Endothelial cell of umbilical vein (primary cell): Measurements from ENCODE around the gene DMD. TPM values are rescaled to one million over a fixed set of nuclear protein-coding genes. Genes with fewer than 3 reads are reported as not detected.

Experiments
- BruUV-seq: library from RNA; stranded (reverse); fragments of 400-500 nt; replicated peaks from 2 replicates; lab custom pipeline; 2021; lab: Mats Ljungman, UMichigan
- CTCF ChIA-PET: fragments of 300-600, 350-600 bp; sonication (Branson Sonifier 250); formaldehyde crosslinking; loops from one replicate; lab custom pipeline; 2021; ENCODE audit warnings: antibody characterized with exemption, inconsistent platforms; lab: Charles Lee
- POLR2A ChIA-PET: fragments of 300-600, 350-600 bp; sonication (Branson Sonifier 250); formaldehyde crosslinking; loops from one replicate; lab custom pipeline; 2021; ENCODE audit warnings: antibody characterized with exemption, inconsistent platforms; lab: Charles Lee
- DNase-seq: peaks from one replicate; pipeline ENCODE4 v3.0.0-alpha.2; 2011; ENCODE audit warnings: low read depth, low spot score
- FAIRE-seq: peaks from 2 replicates; lab custom pipeline; 2011; peaks lifted over from hg19 to GRCh38; lab: Jason Lieb, UNC
- H2AFZ ChIP-seq: 2 replicates; pipeline ENCODE4 v1.6.0; 2012; ENCODE audit warnings: low read depth, low read length, control low read depth, inconsistent platforms
- H3K27ac ChIP-seq: 2 replicates; pipeline ENCODE4 v1.5.1; 2011; ENCODE audit warnings: low read depth, mild to moderate bottlenecking, control low read depth, low read length, moderate library complexity; ENCODE audit not compliant: insufficient read depth
- H3K27me3 ChIP-seq, 2 experiments: 2 replicates each; pipeline versions ENCODE4 v1.6.0 to v1.6.1; 2011; ENCODE audit warnings: low read length in 2 of 2, mixed read lengths in 1 of 2; ENCODE audit not compliant: control insufficient read depth in 2 of 2, insufficient read depth in 2 of 2
- H3K36me3 ChIP-seq, 2 experiments: 2 replicates in 1 of 2; 3 replicates in 1 of 2; pipeline ENCODE4 v1.5.1; 2011; ENCODE audit warnings: low read length in 2 of 2, mild to moderate bottlenecking in 1 of 2, moderate library complexity in 1 of 2; ENCODE audit not compliant: control insufficient read depth in 2 of 2, insufficient read depth in 2 of 2; ENCODE audit errors: extremely low read depth in 1 of 2
- H3K4me1 ChIP-seq: 3 replicates; pipeline ENCODE4 v1.5.1; 2011; ENCODE audit warnings: mild to moderate bottlenecking, low read length; ENCODE audit not compliant: control insufficient read depth, insufficient read depth; ENCODE audit errors: extremely low read depth
- H3K4me2 ChIP-seq: 2 replicates; pipeline ENCODE4 v1.6.1; 2011; ENCODE audit warnings: low read length, control low read depth, mixed read lengths; ENCODE audit not compliant: insufficient read depth
- H3K4me3 ChIP-seq, 3 experiments: fragments of 200-600 bp in 1 of 3; sonication (generic), shearing (Covaris generic) in 1 of 3; replicated peaks in 1 of 3; 2 replicates each; pipeline ENCODE4 v1.5.1; 2011 to 2016; ENCODE audit warnings: control low read depth in 3 of 3, low read length in 3 of 3, mild to moderate bottlenecking in 2 of 3, inconsistent platforms in 1 of 3, low read depth in 1 of 3, moderate library complexity in 1 of 3; ENCODE audit not compliant: insufficient read depth in 1 of 3
- H3K79me2 ChIP-seq: 2 replicates; pipeline ENCODE4 v1.6.0; 2012; ENCODE audit warnings: low read length, inconsistent platforms; ENCODE audit not compliant: control insufficient read depth, insufficient read depth
- H3K9ac ChIP-seq: replicated peaks from 2 replicates; pipeline ENCODE3; 2011; ENCODE audit warnings: low read length, control low read depth; ENCODE audit not compliant: insufficient read depth; ENCODE audit errors: extremely low read depth
- H3K9me1 ChIP-seq: replicated peaks from 3 replicates; pipeline ENCODE4 v1.6.0; 2011; ENCODE audit warnings: mild to moderate bottlenecking, low read length; ENCODE audit not compliant: control insufficient read depth, insufficient read depth; ENCODE audit errors: extremely low read depth
- H3K9me3 ChIP-seq: replicated peaks from 2 replicates; pipeline ENCODE4 v1.5.1; 2012; ENCODE audit warnings: low read length, inconsistent platforms; ENCODE audit not compliant: control insufficient read depth, insufficient read depth
- H4K20me1 ChIP-seq: replicated peaks from 2 replicates; pipeline ENCODE3; 2011; ENCODE audit warnings: mild to moderate bottlenecking, low read length; ENCODE audit not compliant: control insufficient read depth, insufficient read depth; ENCODE audit errors: extremely low read depth
- CTCF ChIP-seq, 2 donors: IDR thresholded peaks; 1 replicate in 1 of 2; 2 replicates in 1 of 2; pipeline ENCODE4 v1.5.1; 2011; ENCODE audit warnings: low read length in 2 of 2, mild to moderate bottlenecking in 2 of 2, moderate library complexity in 2 of 2, control low read depth in 1 of 2, inconsistent platforms in 1 of 2, low read depth in 1 of 2; ENCODE audit not compliant: insufficient read depth in 1 of 2; ENCODE audit errors: extremely low read depth in 1 of 2
- EZH2 ChIP-seq: IDR thresholded peaks from 2 replicates; pipeline ENCODE4 v1.6.1; 2012; ENCODE audit warnings: borderline replicate concordance, low read depth, mild to moderate bottlenecking, moderate library complexity, low read length, inconsistent platforms; ENCODE audit not compliant: severe bottlenecking
- FOS ChIP-seq: IDR thresholded peaks from 2 replicates; pipeline ENCODE4 v1.6.1; 2011; ENCODE audit warnings: mild to moderate bottlenecking, low read length, moderate library complexity, borderline replicate concordance; ENCODE audit not compliant: insufficient read depth
- GATA2 ChIP-seq: IDR thresholded peaks from 2 replicates; pipeline ENCODE4 v1.7.0; 2011; ENCODE audit warnings: low read depth, mild to moderate bottlenecking, moderate library complexity, mixed read lengths, low read length; ENCODE audit not compliant: insufficient read length, insufficient read depth
- JUN ChIP-seq: IDR thresholded peaks from 2 replicates; pipeline ENCODE4 v1.6.1; 2011; ENCODE audit warnings: borderline replicate concordance, low read depth; ENCODE audit not compliant: insufficient read length, insufficient read depth
- MYC ChIP-seq: IDR thresholded peaks from one replicate; pipeline ENCODE4 v1.6.1; 2011; ENCODE audit warnings: mild to moderate bottlenecking, low read depth, low read length
- POLR2A ChIP-seq: IDR thresholded peaks from 2 replicates; pipeline ENCODE4 v1.6.1; 2012; ENCODE audit warnings: low read depth, mild to moderate bottlenecking, control low read depth, low read length
- POLR2AphosphoS5 ChIP-seq: IDR thresholded peaks from 2 replicates; pipeline ENCODE4 v1.6.1; 2012; ENCODE audit warnings: low read depth, mild to moderate bottlenecking, control low read depth, low read length, moderate library complexity; ENCODE audit not compliant: insufficient read depth
- dilution Hi-C: fragments of 300-500 bp; cut with MboI; formaldehyde crosslinking; loops from one replicate; pipeline ENCODE4 v1.15.0; 2019; ENCODE audit warnings: low sequenced_read_pairs; ENCODE audit not compliant: extremely low pct_ligation_motif_present
- intact Hi-C: fragments of 100-400 bp; cut with micrococcal nuclease; formaldehyde crosslinking; loops from one replicate; pipeline ENCODE4 v1.10.0; 2022
- polyA plus RNA-seq, 4 experiments: library from polyadenylated mRNA; depleted of rRNA in 3 of 4; stranded (reverse) in 3 of 4; unstranded in 1 of 4; fragments of >200 nt; gene quantifications; 2 replicates each; pipeline versions ENCODE4 v1.2.1 to v1.2.3, GENCODE V29; 2011 to 2012; ENCODE audit warnings: missing spikeins in 1 of 4
- total RNA-seq: library from RNA; stranded (reverse); gene quantifications from 2 replicates; pipeline ENCODE4 v1.2.3, GENCODE V29; 2021
- TF ChIP-seq, protein P1 (sequence below): IDR thresholded peaks from 2 replicates; pipeline ENCODE4 v1.6.1; 2011; ENCODE audit not compliant: insufficient read depth, insufficient read length

The DMD gene
- total and polyA plus RNA-seq, 2 donors (not counting 3 experiments of a cell fraction or from before 2014, with no cell fraction given), result 7.3 to 9.0 TPM

DNA sequence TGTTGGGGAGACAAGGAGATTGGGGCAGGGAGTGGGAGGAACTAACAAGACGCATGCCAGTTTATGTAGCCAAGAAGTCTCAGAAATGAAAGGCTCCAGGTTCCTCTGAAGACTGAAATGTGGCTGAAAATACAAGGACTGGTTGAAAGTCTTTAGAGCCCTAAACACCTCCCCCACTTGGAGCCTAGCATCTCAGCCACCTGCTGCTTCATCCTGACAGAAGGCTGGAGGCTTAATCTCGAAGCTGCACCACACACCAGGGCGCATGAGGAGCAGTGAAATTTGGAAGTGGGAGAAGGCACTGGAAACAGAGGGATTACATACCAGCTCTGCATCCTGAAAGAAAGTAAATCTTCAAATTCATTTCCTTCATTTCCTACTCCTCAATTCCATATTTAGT, 1978.8 kb downstream of the DMD start:
- BruUV-seq, result no TSS peak
- Histone ChIP-seq H3K4me3 (no peak overlapping the region), H2AFZ (no peak overlapping the region), H3K9me1 (no peaks in the 10 kb centered on the region), H3K9me3 (no peaks in the 10 kb centered on the region), H3K4me2 (no peak overlapping the region), H3K27me3 (no peaks in the 10 kb centered on the region), H3K4me1 (no peaks in the 10 kb centered on the region), H3K9ac (no peak overlapping the region), H3K27ac (no peak overlapping the region), H4K20me1 (no peaks in the 10 kb centered on the region), H3K36me3 (no peaks in the 10 kb centered on the region), H3K79me2 (no peaks in the 10 kb centered on the region)
- dilution Hi-C loops (no loop called here), intact Hi-C loops (no loop called here)
- TF ChIP-seq CTCF (IDR thresholded peaks at IDR 0.05; ENCODE audit: extremely low read depth in 1 of 2, insufficient read depth in 1 of 2, low read depth in 1 of 2, low read length in 2 of 2) (no peak), FOS (no peak), GATA2 (no peak), MYC (no peak), POLR2A (no peak), EZH2 (no peak), JUN (no peak), POLR2AphosphoS5 (no peak)
- TF ChIP-seq, protein P1, sequence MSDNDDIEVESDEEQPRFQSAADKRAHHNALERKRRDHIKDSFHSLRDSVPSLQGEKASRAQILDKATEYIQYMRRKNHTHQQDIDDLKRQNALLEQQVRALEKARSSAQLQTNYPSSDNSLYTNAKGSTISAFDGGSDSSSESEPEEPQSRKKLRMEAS, result no peak
- CTCF ChIA-PET, result interaction anchor here (1.5 kb wide), 1 partner anchor 8 kb away, joined by 6 read pairs; no protein-coding TSS in a partner anchor
- DNase-seq, result no peak
- POLR2A ChIA-PET, result interaction anchor here (0.6 kb wide), 1 partner anchor 36 kb away, joined by 4 read pairs; no protein-coding TSS in a partner anchor
- FAIRE-seq, result no peak
